HG02870 (cell line): ENCODE results near the gene C4B.
"Not testable (repeated sequence)": the region's sequence is repeated elsewhere in the genome, so short reads cannot be mapped to it uniquely, and the experiment has no call there.

ENCODE experiments used
- ATAC-seq: cut with Tn5 transposase; IDR thresholded peaks from one replicate; pipeline ENCODE4 v1.9.1; 2021; ENCODE audit warnings: mild to moderate bottlenecking, moderate library complexity; ENCODE audit not compliant: unreplicated experiment

C4B gene

GRCh38 chr6:32050562-32050961 is 36.0 kb downstream of the C4B start:
- ATAC-seq = no peak

GRCh38 chr6:32052626-32053025 is 38.0 kb downstream of the C4B start:
- ATAC-seq = not testable (repeated sequence)

DNA sequence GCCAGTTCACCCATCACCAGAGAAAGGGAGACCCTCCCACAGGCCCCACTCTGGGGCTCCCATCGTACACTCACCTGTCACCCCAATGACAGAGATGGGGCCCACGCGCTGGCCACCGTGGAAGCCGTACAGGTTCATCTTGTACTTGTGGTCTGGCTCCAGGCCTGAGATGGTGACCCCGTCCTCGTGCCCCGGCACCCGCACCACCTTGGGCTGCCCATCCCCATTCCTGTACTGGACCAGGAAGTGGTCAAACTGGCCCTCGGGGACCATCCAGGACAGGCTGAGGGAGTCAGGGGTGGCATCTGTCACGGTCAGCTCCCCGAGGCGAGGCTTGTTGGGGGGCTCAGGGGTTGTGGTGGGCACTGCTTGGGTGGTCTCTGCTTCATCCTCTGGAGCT is 38.7 kb downstream of the C4B start:
- not testable (repeated sequence) for ATAC-seq

GRCh38 chr6:32055756-32056155 is 41.2 kb downstream of the C4B start:
- ATAC-seq = not testable (repeated sequence)

DNA sequence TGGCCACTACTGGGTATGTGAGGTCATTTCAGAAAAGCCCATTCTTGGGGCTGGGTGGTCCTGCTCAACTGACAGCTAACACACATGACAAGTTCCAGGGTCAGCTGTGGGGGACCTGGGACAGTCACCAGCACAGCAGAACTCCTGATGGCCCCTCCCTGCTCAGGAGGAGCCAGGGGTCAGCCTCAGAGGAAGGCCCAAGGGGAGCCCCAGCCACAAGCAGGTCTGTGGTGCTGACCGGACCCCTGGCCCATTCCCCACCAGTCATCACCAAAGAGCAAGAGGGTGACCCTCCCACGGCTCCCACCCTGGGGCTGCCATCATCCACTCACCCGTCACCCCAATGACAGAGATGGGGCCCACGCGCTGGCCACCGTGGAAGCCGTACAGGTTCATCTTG is 41.7 kb downstream of the C4B start:
- ATAC-seq = no peak

GRCh38 chr6:32057966-32058365 is 43.4 kb downstream of the C4B start:
- ATAC-seq = no peak

- no peak for ATAC-seq
These were observed 43.9 kb downstream of the C4B start for GRCh38 chr6:32058511-32058963.

GRCh38 chr6:32060966-32061655 is 46.5 kb downstream of the C4B start:
- ATAC-seq = no peak

DNA sequence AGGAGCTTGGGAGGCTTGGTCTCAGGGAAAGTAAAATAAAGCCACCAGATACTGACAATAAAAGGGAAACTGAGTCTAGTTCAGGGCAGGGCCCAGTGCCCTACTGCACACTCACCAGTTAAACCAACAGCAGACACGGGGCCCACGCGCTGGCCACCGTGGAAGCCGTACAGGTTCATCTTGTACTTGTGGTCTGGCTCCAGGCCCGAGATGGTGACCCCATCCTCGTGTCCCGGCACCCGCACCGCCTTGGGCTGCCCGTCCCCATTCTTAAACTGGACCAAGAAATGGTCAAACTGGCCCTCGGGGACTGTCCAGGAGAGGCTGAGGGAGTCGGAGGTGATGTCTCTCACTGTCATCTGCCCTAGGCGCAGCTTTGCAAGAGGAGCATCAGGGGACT is 50.1 kb downstream of the C4B start:
- no peak for ATAC-seq

DNA sequence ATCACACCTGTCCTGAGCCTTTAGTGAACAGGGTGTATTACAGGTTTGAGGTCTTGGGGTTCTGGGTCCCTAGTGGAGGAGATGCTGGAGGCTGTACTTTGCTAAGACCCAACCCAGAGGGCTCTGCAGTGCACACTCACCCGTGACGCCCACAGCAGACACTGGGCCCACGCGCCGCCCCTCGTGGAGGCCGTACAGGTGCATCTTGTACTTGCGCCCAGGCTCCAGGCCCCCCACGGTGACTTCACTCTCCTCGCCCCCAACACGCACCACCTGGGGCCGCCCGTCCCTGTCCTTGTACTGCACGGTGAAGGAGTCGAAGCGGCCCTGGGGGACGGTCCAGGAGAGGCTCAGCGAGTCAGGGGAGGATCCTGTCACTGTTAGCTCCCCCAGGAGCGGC is 52.9 kb downstream of the C4B start:
- ATAC-seq = not testable (repeated sequence)

DNA sequence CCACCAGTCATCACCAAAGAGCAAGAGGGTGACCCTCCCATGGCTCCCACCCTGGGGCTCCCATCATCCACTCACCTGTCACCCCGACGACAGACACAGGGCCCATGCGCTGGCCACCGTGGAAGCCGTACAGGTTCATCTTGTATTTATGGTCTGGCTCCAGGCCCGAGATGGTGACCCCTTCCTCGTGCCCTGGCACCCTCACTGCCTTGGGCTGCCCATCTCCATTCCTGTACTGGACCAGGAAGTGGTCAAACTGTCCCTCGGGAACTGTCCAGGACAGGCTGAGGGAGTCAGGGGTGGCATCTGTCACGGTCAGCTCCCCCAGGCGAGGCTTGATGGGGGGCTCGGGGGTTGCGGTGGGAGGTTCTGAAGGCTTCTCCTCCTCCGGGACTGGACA is 53.7 kb downstream of the C4B start:
- ATAC-seq = not testable (repeated sequence)

GRCh38 chr6:32068867-32069266 is 54.3 kb downstream of the C4B start:
- ATAC-seq = no peak

DNA sequence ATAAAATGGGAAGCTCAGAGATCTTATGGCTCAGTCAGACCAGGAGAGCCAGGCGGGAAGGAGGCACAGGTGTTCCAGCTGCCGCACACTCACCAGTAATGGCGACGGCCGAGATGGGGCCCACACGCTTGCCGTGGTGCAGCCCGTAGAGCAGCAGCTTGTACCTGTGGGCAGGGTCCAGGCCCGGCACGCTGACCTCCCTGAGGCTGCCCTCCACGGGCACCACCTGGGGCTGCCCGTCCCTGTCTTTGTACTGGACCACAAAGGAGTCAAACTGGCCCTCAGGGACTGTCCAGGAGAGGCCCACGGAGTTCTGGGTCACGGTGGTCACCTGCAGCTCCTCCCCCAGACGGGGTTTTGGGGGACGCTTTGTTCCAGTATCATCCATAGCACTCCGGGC is 54.9 kb downstream of the C4B start:
- ATAC-seq = no peak

DNA sequence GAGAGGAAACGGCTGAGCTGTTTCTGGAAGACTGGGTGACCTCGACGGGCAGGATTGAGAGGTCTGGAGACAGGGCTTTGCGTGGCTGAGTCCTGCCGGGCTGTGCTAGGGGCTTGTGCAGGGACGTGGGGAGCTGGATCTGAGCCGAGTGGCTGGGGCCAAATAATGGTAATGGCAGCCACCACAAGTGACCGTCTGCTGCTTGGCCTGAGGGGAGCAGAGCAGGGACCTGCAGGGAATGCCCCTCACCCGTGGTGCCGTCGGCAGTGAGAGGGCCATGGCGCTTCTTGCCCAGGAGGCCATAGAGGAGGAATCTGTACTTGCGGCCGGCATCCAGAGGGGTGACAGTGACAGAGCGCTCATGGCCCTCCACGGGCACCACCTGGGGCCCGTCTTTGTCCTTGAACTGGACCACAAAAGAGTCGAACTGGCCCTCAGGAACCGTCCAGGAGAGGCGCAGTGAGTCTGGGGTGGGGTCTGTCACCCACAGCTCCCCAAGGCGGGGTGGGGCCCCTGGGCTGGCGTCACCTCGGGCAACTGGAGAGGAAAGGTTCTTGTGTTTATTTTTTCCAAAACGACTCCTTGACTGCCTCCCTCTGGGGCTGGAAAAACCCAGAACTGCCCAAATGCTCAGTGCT is 55.4 kb downstream of the C4B start:
- ATAC-seq = no peak

- ATAC-seq = no peak
These were observed 56.4 kb downstream of the C4B start for GRCh38 chr6:32070814-32071543.

DNA sequence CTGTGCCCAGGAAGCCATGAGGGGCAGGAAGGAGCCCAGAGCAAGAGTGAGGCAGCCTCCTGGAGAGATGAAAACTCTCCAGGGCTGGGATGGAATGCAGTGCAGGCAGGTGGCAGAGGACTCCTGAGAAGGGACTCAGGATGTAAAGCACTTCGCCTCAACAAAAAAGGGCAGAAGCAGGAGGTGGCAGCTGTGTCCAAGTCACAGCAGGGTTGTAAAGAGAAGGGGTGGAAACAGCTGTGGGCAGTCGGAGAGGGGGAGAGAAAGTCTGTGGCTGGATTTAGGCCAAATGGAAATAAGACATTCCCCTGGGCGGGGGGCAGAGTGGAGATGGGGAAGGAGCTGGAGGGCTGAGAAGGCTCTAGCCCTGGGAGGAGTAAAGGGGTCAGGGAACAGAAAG is 58.5 kb downstream of the C4B start:
- ATAC-seq = no peak

DNA sequence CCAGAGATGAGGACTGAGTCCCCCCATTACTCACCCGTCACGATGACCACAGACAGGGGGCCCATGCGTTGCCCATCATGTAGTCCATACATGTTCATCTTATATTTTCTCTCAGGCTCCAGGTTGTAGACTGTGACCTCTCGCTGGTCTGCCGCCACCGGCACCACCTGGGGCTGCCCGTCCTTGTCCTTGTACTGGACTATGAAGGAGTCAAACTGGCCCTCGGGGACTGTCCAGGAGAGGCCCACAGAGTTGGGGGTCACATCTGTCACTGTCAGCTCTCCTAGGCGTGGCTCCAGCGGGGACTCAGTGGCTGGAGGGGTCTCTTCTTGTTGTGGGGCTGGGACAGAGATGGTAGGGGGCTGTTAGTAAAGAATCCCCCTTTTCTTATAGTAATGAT is 59.0 kb downstream of the C4B start:
- ATAC-seq = no peak

- ATAC-seq = no peak
These were observed 60.5 kb downstream of the C4B start for GRCh38 chr6:32074996-32075532.

- no peak for ATAC-seq
These were observed 61.2 kb downstream of the C4B start for GRCh38 chr6:32075781-32076180.

- ATAC-seq = no peak
These were observed 61.8 kb downstream of the C4B start for GRCh38 chr6:32076321-32076809.

DNA sequence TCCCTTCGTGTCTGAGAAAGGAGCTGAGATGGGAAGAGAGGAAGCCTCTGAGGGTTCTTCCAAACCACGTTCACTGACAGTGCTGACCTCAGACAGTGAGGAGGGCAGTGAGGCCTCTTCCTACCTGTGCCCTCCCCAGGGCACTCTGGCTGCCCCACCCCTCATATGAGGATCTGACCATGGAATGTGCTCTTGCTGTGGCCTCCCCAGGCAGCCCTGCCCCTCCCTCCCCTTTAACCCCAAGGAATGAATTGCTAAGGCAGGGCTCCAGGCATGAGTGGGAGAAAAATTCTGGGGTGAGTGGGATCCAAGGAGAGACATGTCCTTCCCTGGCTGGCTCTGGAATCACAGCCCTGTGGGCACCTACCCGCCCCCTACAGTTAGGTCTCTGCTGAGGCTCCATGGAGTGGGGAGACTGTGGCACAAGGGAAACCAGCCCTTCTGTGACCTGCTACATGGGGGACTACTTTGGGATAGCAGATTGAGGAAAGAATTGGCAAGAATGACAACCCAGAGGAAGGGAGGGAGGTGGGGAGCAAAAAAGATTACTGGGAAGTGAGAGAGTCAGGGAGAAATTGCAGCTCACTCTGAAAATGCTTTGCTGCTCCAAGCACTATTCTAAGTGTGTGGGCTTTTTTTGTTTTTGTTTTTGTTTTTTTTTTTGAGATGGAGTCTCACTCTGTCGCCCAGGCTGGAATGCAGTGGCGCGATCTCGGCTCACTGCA is 65.1 kb downstream of the C4B start:
- no peak for ATAC-seq
